HUES48 (cell line): ENCODE results near the gene NRARP.
"Not testable (repeated sequence)": the region's sequence is repeated elsewhere in the genome, so short reads cannot be mapped to it uniquely, and the experiment has no call there.

ENCODE experiments used
- H3K27ac ChIP-seq: one replicate; pipeline ENCODE4 v1.7.0; 2013; ENCODE audit warnings: low read depth, low read length, inconsistent platforms
- H3K27me3 ChIP-seq: 2 replicates; pipeline ENCODE4 v1.6.1; 2013; ENCODE audit warnings: mild to moderate bottlenecking, low read length; ENCODE audit not compliant: control insufficient read depth, insufficient read depth
- H3K36me3 ChIP-seq: 2 replicates; pipeline ENCODE4 v1.6.1; 2013; ENCODE audit warnings: low read length; ENCODE audit not compliant: control insufficient read depth, insufficient read depth
- H3K4me1 ChIP-seq: 2 replicates; pipeline ENCODE4 v1.6.1; 2013; ENCODE audit warnings: mild to moderate bottlenecking, low read length; ENCODE audit not compliant: control insufficient read depth, insufficient read depth
- H3K4me3 ChIP-seq: 2 replicates; pipeline ENCODE4 v1.5.1; 2013; ENCODE audit warnings: mild to moderate bottlenecking, low read depth, low read length
- H3K9ac ChIP-seq: 2 replicates; pipeline ENCODE4 v1.6.1; 2013; ENCODE audit warnings: mild to moderate bottlenecking, low read depth, low read length, moderate library complexity
- H3K9me3 ChIP-seq: 2 replicates; pipeline ENCODE4 v1.6.1; 2013; ENCODE audit warnings: low read length; ENCODE audit not compliant: control insufficient read depth, insufficient read depth

The NRARP gene

GRCh38 chr9:137302118-137302448 is at the start of gene NRARP:
Gene NRARP, minus strand, starts transcription at chr9:137302271. Its CDS starts 343 bp downstream, at chr9:137301928.
- peak within 1 kb of the TSS; percentile 96 for H3K4me3 ChIP-seq
- H3K27me3 ChIP-seq = peaks cover 20% of the 10 kb centered on the region
- no peaks in the 10 kb centered on the region for H3K36me3 ChIP-seq
- peak within 1 kb of the TSS; percentile 74; the same call in 1 of the 2 replicates for H3K9ac ChIP-seq
- peaks cover 39% of the 10 kb centered on the region for H3K4me1 ChIP-seq
- peak within 1 kb of the TSS; percentile 88 for H3K27ac ChIP-seq
- no peaks in the 10 kb centered on the region for H3K9me3 ChIP-seq

GRCh38 chr9:137350696-137351584 is 48.9 kb upstream of the NRARP start:
- Histone ChIP-seq H3K4me1 (no peaks in the 10 kb centered on the region), H3K27me3 (no peaks in the 10 kb centered on the region), H3K4me3 (no peak overlapping the region), H3K27ac (no peak overlapping the region), H3K36me3 (no peaks in the 10 kb centered on the region), H3K9ac (no peak overlapping the region), H3K9me3 (peaks cover 67% of the 10 kb centered on the region)

GRCh38 chr9:137349471-137350033 is 47.5 kb upstream of the NRARP start:
- Histone ChIP-seq H3K9me3 (peaks cover 66% of the 10 kb centered on the region), H3K27ac (no peak overlapping the region), H3K9ac (no peak overlapping the region), H3K27me3 (no peaks in the 10 kb centered on the region), H3K36me3 (no peaks in the 10 kb centered on the region), H3K4me1 (no peaks in the 10 kb centered on the region), H3K4me3 (no peak overlapping the region)

GRCh38 chr9:137348769-137349470 is 46.8 kb upstream of the NRARP start:
- Histone ChIP-seq H3K4me3 (no peak overlapping the region), H3K4me1 (no peaks in the 10 kb centered on the region), H3K9me3 (peaks cover 60% of the 10 kb centered on the region), H3K36me3 (no peaks in the 10 kb centered on the region), H3K27me3 (no peaks in the 10 kb centered on the region), H3K27ac (no peak overlapping the region), H3K9ac (no peak overlapping the region)

- peaks cover 55% of the 10 kb centered on the region for H3K9me3 ChIP-seq
- no peak overlapping the region for H3K9ac ChIP-seq
- H3K27ac ChIP-seq = no peak overlapping the region
- no peak overlapping the region for H3K4me3 ChIP-seq
- H3K4me1 ChIP-seq = no peaks in the 10 kb centered on the region
- no peaks in the 10 kb centered on the region for H3K36me3 ChIP-seq
- H3K27me3 ChIP-seq = no peaks in the 10 kb centered on the region
Measured at GRCh38 chr9:137347928-137348327, 45.9 kb upstream of the NRARP start.

- Histone ChIP-seq H3K36me3 (no peaks in the 10 kb centered on the region), H3K4me3 (no peak overlapping the region), H3K9ac (no peak overlapping the region), H3K27ac (no peak overlapping the region), H3K9me3 (peaks cover 56% of the 10 kb centered on the region), H3K4me1 (no peaks in the 10 kb centered on the region), H3K27me3 (no peaks in the 10 kb centered on the region)
Measured at GRCh38 chr9:137342482-137342881, 40.4 kb upstream of the NRARP start.

GRCh38 chr9:137341227-137341626 is 39.2 kb upstream of the NRARP start:
- H3K27me3 ChIP-seq = no peaks in the 10 kb centered on the region
- no peaks in the 10 kb centered on the region for H3K36me3 ChIP-seq
- no peak overlapping the region for H3K9ac ChIP-seq
- no peak overlapping the region for H3K27ac ChIP-seq
- H3K4me3 ChIP-seq = no peak overlapping the region
- no peaks in the 10 kb centered on the region for H3K4me1 ChIP-seq
- H3K9me3 ChIP-seq = peaks cover 55% of the 10 kb centered on the region

GRCh38 chr9:137339908-137340462 is 37.9 kb upstream of the NRARP start:
- H3K4me1 ChIP-seq, H3K4me3 ChIP-seq, H3K9ac ChIP-seq, H3K27ac ChIP-seq, H3K27me3 ChIP-seq, H3K36me3 ChIP-seq: not testable (repeated sequence)
- peaks cover 52% of the 10 kb centered on the region for H3K9me3 ChIP-seq

- Histone ChIP-seq H3K27me3 (no peaks in the 10 kb centered on the region), H3K27ac (no peak overlapping the region), H3K4me3 (no peak overlapping the region), H3K36me3 (no peaks in the 10 kb centered on the region), H3K4me1 (no peaks in the 10 kb centered on the region), H3K9me3 (peaks cover 49% of the 10 kb centered on the region), H3K9ac (no peak overlapping the region)
Measured at GRCh38 chr9:137339045-137339907, 37.2 kb upstream of the NRARP start.

- H3K9ac ChIP-seq = no peak overlapping the region
- H3K9me3 ChIP-seq = peaks cover 44% of the 10 kb centered on the region
- no peaks in the 10 kb centered on the region for H3K36me3 ChIP-seq
- H3K27ac ChIP-seq = no peak overlapping the region
- H3K27me3 ChIP-seq = no peaks in the 10 kb centered on the region
- H3K4me3 ChIP-seq = no peak overlapping the region
- H3K4me1 ChIP-seq = no peaks in the 10 kb centered on the region
Measured at GRCh38 chr9:137336735-137337134, 34.7 kb upstream of the NRARP start.
